Measurements from ENCODE around the gene KRTAP10-2. TPM values are rescaled to one million over a fixed set of nuclear protein-coding genes. Genes with fewer than 3 reads are reported as not detected.

KRTAP10-2 gene
- total RNA-seq, 6 experiments from 2014 or later: not detected

GRCh38 chr21:44527156-44527982, 23.9 kb downstream of the KRTAP10-2 start:
- Mint-ChIP-seq H3K27me3 (ENCODE audit: insufficient read depth) (peaks cover 1% of the 10 kb centered on the region), H3K36me3 (ENCODE audit: low read depth) (no peaks in the 10 kb centered on the region), H3K27ac (no peak overlapping the region), H3K4me3 (no peak overlapping the region), H3K4me1 (ENCODE audit: low read depth) (no peaks in the 10 kb centered on the region), H3K9me3 (peaks cover 16% of the 10 kb centered on the region)
- TF ChIP-seq CTCF (IDR thresholded peaks at IDR 0.05): no peak
- no peak for DNase-seq

GRCh38 chr21:44526096-44526997, 25.0 kb downstream of the KRTAP10-2 start:
- H3K36me3 Mint-ChIP-seq (ENCODE audit: low read depth): no peaks in the 10 kb centered on the region
- H3K4me1 Mint-ChIP-seq (ENCODE audit: low read depth): no peaks in the 10 kb centered on the region
- H3K27ac Mint-ChIP-seq: no peak overlapping the region
- H3K4me3 Mint-ChIP-seq: no peak overlapping the region
- peaks cover 1% of the 10 kb centered on the region for H3K27me3 Mint-ChIP-seq (ENCODE audit: insufficient read depth)
- no peak for DNase-seq
- H3K9me3 Mint-ChIP-seq: peaks cover 15% of the 10 kb centered on the region
- TF ChIP-seq CTCF (IDR thresholded peaks at IDR 0.05): no peak

- no peaks in the 10 kb centered on the region for H3K4me1 Mint-ChIP-seq (ENCODE audit: low read depth)
- DNase-seq: no peak
- H3K36me3 Mint-ChIP-seq (ENCODE audit: low read depth): no peaks in the 10 kb centered on the region
These were observed 25.8 kb downstream of the KRTAP10-2 start for GRCh38 chr21:44525391-44526095.

GRCh38 chr21:44524414-44525371, 26.6 kb downstream of the KRTAP10-2 start:
- no peaks in the 10 kb centered on the region for H3K36me3 Mint-ChIP-seq (ENCODE audit: low read depth)
- peaks cover 12% of the 10 kb centered on the region; the same call in 1 of the 2 replicates for H3K9me3 Mint-ChIP-seq
- no peak for DNase-seq
- H3K27me3 Mint-ChIP-seq (ENCODE audit: insufficient read depth): no peaks in the 10 kb centered on the region
- TF ChIP-seq CTCF (IDR thresholded peaks at IDR 0.05): no peak
- no peak overlapping the region for H3K4me3 Mint-ChIP-seq
- no peak overlapping the region for H3K27ac Mint-ChIP-seq
- no peaks in the 10 kb centered on the region for H3K4me1 Mint-ChIP-seq (ENCODE audit: low read depth)

More at GRCh38 chr21:44525391-44526095, 25.8 kb downstream of the KRTAP10-2 start:
- Mint-ChIP-seq H3K27me3 (ENCODE audit: insufficient read depth) (peaks cover 1% of the 10 kb centered on the region), H3K4me3 (no peak overlapping the region), H3K9me3 (peaks cover 13% of the 10 kb centered on the region), H3K27ac (no peak overlapping the region)
- TF ChIP-seq CTCF (IDR thresholded peaks at IDR 0.05): no peak
